Middle frontal gyrus (tissue), 1 donor: ENCODE data around the gene TMEM200C.

Experiments used
- DNase-seq: peaks from one replicate; pipeline ENCODE4 v3.0.0-alpha.2; 2015; ENCODE audit warnings: low spot score; ENCODE audit errors: extremely low spot score

TMEM200C gene

GRCh38 chr18:5895299-5895875 lies at the start of gene TMEM200C:
TSS of gene TMEM200C (minus strand) at chr18:5895522. CDS start at chr18:5892063, 3,459 bp downstream.
- DNase-seq: no peak

- no peak for DNase-seq
Observed at GRCh38 chr18:5944448-5944847, 49.1 kb upstream of the TMEM200C start.

- DNase-seq: no peak
Observed at GRCh38 chr18:5943514-5943913, 48.2 kb upstream of the TMEM200C start.

GRCh38 chr18:5942591-5942990 lies 47.3 kb upstream of the TMEM200C start:
- DNase-seq: no peak

GRCh38 chr18:5941890-5942289 lies 46.6 kb upstream of the TMEM200C start:
- DNase-seq: no peak

- no peak for DNase-seq
Observed at GRCh38 chr18:5939801-5940667, 44.7 kb upstream of the TMEM200C start.

GRCh38 chr18:5937795-5938194 lies 42.5 kb upstream of the TMEM200C start:
- DNase-seq: no peak

GRCh38 chr18:5937121-5937520 lies 41.8 kb upstream of the TMEM200C start:
- DNase-seq: no peak

GRCh38 chr18:5930789-5931188 lies 35.5 kb upstream of the TMEM200C start:
- no peak for DNase-seq

- DNase-seq: no peak
Observed at GRCh38 chr18:5918205-5918858, 23.0 kb upstream of the TMEM200C start.

GRCh38 chr18:5914951-5915350 lies 19.6 kb upstream of the TMEM200C start:
- no peak for DNase-seq

GRCh38 chr18:5914016-5914415 lies 18.7 kb upstream of the TMEM200C start:
- no peak for DNase-seq

- DNase-seq: no peak
Observed at GRCh38 chr18:5912566-5912965, 17.2 kb upstream of the TMEM200C start.

- no peak for DNase-seq
Observed at GRCh38 chr18:5909125-5909524, 13.8 kb upstream of the TMEM200C start.

- DNase-seq: no peak
Observed at GRCh38 chr18:5903386-5903785, 8.1 kb upstream of the TMEM200C start.

GRCh38 chr18:5900262-5900661 lies 4.9 kb upstream of the TMEM200C start:
- no peak for DNase-seq

GRCh38 chr18:5899835-5900234 lies 4.5 kb upstream of the TMEM200C start:
- DNase-seq: no peak

GRCh38 chr18:5895876-5896740 lies 786 bp upstream of the TMEM200C start:
- no peak for DNase-seq

GRCh38 chr18:5894611-5895298 lies 567 bp downstream of the TMEM200C start:
- DNase-seq: no peak

- DNase-seq: no peak
Observed at GRCh38 chr18:5893956-5894610, 1.2 kb downstream of the TMEM200C start.
